HAP-1 (cell line): ENCODE results near the gene FOXE1.

Experiments used
- DNase-seq, 2 experiments: peaks; one replicate each; pipeline ENCODE4 v3.0.0-alpha.2; 2016 to 2020; ENCODE audit warnings: low spot score in 2 of 2
- H3K27me3 ChIP-seq: fragments of 250-450 bp; sonication (Bioruptor Pico); 2 replicates; pipeline ENCODE4 v1.5.1; 2020; ENCODE audit warnings: low read depth, mild to moderate bottlenecking, moderate library complexity
- H3K36me3 ChIP-seq: fragments of 250-450 bp; sonication (Bioruptor Pico); replicated peaks from 2 replicates; pipeline ENCODE4 v1.5.1; 2020; ENCODE audit warnings: mild to moderate bottlenecking
- H3K4me1 ChIP-seq: fragments of 250-450 bp; sonication (Bioruptor Pico); 2 replicates; pipeline ENCODE4 v1.5.1; 2020; ENCODE audit warnings: mild to moderate bottlenecking
- H3K4me3 ChIP-seq: fragments of 250-450 bp; sonication (Bioruptor Pico); 2 replicates; pipeline ENCODE4 v1.5.1; 2020; ENCODE audit warnings: mild to moderate bottlenecking, moderate library complexity
- H3K9me3 ChIP-seq: fragments of 250-450 bp; sonication (Bioruptor Pico); 2 replicates; pipeline ENCODE4 v1.5.1; 2020; ENCODE audit warnings: mild to moderate bottlenecking, moderate library complexity
- in situ Hi-C: fragments of 300-500 bp; cut with MboI; formaldehyde crosslinking; loops from 3 replicates; pipeline ENCODE4 v1.14.3; 2020; ENCODE audit warnings: low sequenced_read_pairs, inconsistent platforms, mixed read lengths

Gene FOXE1

GRCh38 chr9:97863314-97863713 is 10.3 kb downstream of the FOXE1 start:
- no peak for DNase-seq
- Histone ChIP-seq H3K9me3 (peaks cover 5% of the 10 kb centered on the region), H3K27me3 (no peaks in the 10 kb centered on the region), H3K4me3 (no peak overlapping the region), H3K4me1 (no peaks in the 10 kb centered on the region), H3K36me3 (no peaks in the 10 kb centered on the region; the same call in 1 of the 2 replicates)
- in situ Hi-C loops: no loop called here

GRCh38 chr9:97864396-97864795 is 11.4 kb downstream of the FOXE1 start:
- Histone ChIP-seq H3K36me3 (no peaks in the 10 kb centered on the region; the same call in 1 of the 2 replicates), H3K9me3 (peaks cover 5% of the 10 kb centered on the region), H3K4me3 (no peak overlapping the region), H3K27me3 (no peaks in the 10 kb centered on the region), H3K4me1 (no peaks in the 10 kb centered on the region)
- in situ Hi-C loops: no loop called here
- DNase-seq: no peak

GRCh38 chr9:97866300-97866699 is 13.3 kb downstream of the FOXE1 start:
- in situ Hi-C loops: no loop called here
- DNase-seq: no peak
- Histone ChIP-seq H3K9me3 (peaks cover 5% of the 10 kb centered on the region), H3K27me3 (no peaks in the 10 kb centered on the region), H3K4me1 (no peaks in the 10 kb centered on the region), H3K36me3 (no peaks in the 10 kb centered on the region; the same call in 1 of the 2 replicates), H3K4me3 (no peak overlapping the region)

- Histone ChIP-seq H3K9me3 (peaks cover 5% of the 10 kb centered on the region), H3K27me3 (no peaks in the 10 kb centered on the region), H3K36me3 (no peaks in the 10 kb centered on the region; the same call in 1 of the 2 replicates), H3K4me3 (no peak overlapping the region), H3K4me1 (no peaks in the 10 kb centered on the region)
- in situ Hi-C loops: no loop called here
- no peak for DNase-seq
These were observed 13.8 kb downstream of the FOXE1 start for GRCh38 chr9:97866848-97867247.

GRCh38 chr9:97868859-97869258 is 15.8 kb downstream of the FOXE1 start:
- DNase-seq: no peak
- in situ Hi-C loops: no loop called here
- H3K27me3 ChIP-seq: no peaks in the 10 kb centered on the region
- no peak overlapping the region for H3K4me3 ChIP-seq
- no peaks in the 10 kb centered on the region for H3K4me1 ChIP-seq
- H3K9me3 ChIP-seq: peaks cover 5% of the 10 kb centered on the region
- H3K36me3 ChIP-seq: no peaks in the 10 kb centered on the region; the same call in 1 of the 2 replicates

- no peaks in the 10 kb centered on the region for H3K36me3 ChIP-seq
- DNase-seq: no peak
- no peaks in the 10 kb centered on the region for H3K4me1 ChIP-seq
- no peak overlapping the region for H3K4me3 ChIP-seq
- in situ Hi-C loops: no loop called here
- peaks cover 3% of the 10 kb centered on the region; the same call in 1 of the 2 replicates for H3K27me3 ChIP-seq
- H3K9me3 ChIP-seq: no peaks in the 10 kb centered on the region
These were observed 20.4 kb downstream of the FOXE1 start for GRCh38 chr9:97873425-97873824.

GRCh38 chr9:97873882-97874281 is 20.9 kb downstream of the FOXE1 start:
- DNase-seq: no peak
- no peaks in the 10 kb centered on the region for H3K9me3 ChIP-seq
- in situ Hi-C loops: no loop called here
- no peaks in the 10 kb centered on the region for H3K36me3 ChIP-seq
- peaks cover 3% of the 10 kb centered on the region; the same call in 1 of the 2 replicates for H3K27me3 ChIP-seq
- H3K4me1 ChIP-seq: no peaks in the 10 kb centered on the region
- H3K4me3 ChIP-seq: no peak overlapping the region

GRCh38 chr9:97874624-97875023 is 21.6 kb downstream of the FOXE1 start:
- DNase-seq: no peak
- H3K27me3 ChIP-seq: peaks cover 3% of the 10 kb centered on the region; the same call in 1 of the 2 replicates
- no peak overlapping the region for H3K4me3 ChIP-seq
- H3K36me3 ChIP-seq: no peaks in the 10 kb centered on the region
- in situ Hi-C loops: no loop called here
- H3K4me1 ChIP-seq: no peaks in the 10 kb centered on the region
- H3K9me3 ChIP-seq: no peaks in the 10 kb centered on the region

GRCh38 chr9:97875111-97875510 is 22.1 kb downstream of the FOXE1 start:
- no peaks in the 10 kb centered on the region for H3K9me3 ChIP-seq
- peaks cover 3% of the 10 kb centered on the region; the same call in 1 of the 2 replicates for H3K27me3 ChIP-seq
- in situ Hi-C loops: no loop called here
- H3K4me3 ChIP-seq: no peak overlapping the region
- no peaks in the 10 kb centered on the region for H3K36me3 ChIP-seq
- no peak for DNase-seq
- H3K4me1 ChIP-seq: no peaks in the 10 kb centered on the region

GRCh38 chr9:97876061-97876460 is 23.0 kb downstream of the FOXE1 start:
- Histone ChIP-seq H3K4me3 (no peak overlapping the region), H3K4me1 (no peaks in the 10 kb centered on the region), H3K36me3 (no peaks in the 10 kb centered on the region), H3K9me3 (no peaks in the 10 kb centered on the region), H3K27me3 (peaks cover 6% of the 10 kb centered on the region; the same call in 1 of the 2 replicates)
- DNase-seq: no peak
- in situ Hi-C loops: no loop called here

GRCh38 chr9:97880336-97880735 is 27.3 kb downstream of the FOXE1 start:
- no peaks in the 10 kb centered on the region for H3K9me3 ChIP-seq
- in situ Hi-C loops: no loop called here
- H3K36me3 ChIP-seq: no peaks in the 10 kb centered on the region
- no peak for DNase-seq
- H3K4me3 ChIP-seq: no peak overlapping the region
- H3K4me1 ChIP-seq: no peaks in the 10 kb centered on the region
- H3K27me3 ChIP-seq: peaks cover 6% of the 10 kb centered on the region; the same call in 1 of the 2 replicates

- no peaks in the 10 kb centered on the region for H3K27me3 ChIP-seq
- in situ Hi-C loops: no loop called here
These were observed 37.2 kb downstream of the FOXE1 start for GRCh38 chr9:97889941-97890887.

GRCh38 chr9:97891736-97892135 is 38.7 kb downstream of the FOXE1 start:
- Histone ChIP-seq H3K4me3 (no peak overlapping the region), H3K36me3 (no peaks in the 10 kb centered on the region), H3K4me1 (no peaks in the 10 kb centered on the region), H3K9me3 (no peaks in the 10 kb centered on the region), H3K27me3 (no peaks in the 10 kb centered on the region)
- in situ Hi-C loops: no loop called here
- DNase-seq: no peak

More at GRCh38 chr9:97889941-97890887, 37.2 kb downstream of the FOXE1 start:
- H3K36me3 ChIP-seq: no peaks in the 10 kb centered on the region
- H3K4me3 ChIP-seq: no peak overlapping the region
- peak; percentile 29 to 77 for DNase-seq
- no peaks in the 10 kb centered on the region for H3K9me3 ChIP-seq
- no peaks in the 10 kb centered on the region for H3K4me1 ChIP-seq

- DNase-seq: no peak
- in situ Hi-C loops: no loop called here
- H3K9me3 ChIP-seq: no peaks in the 10 kb centered on the region
These were observed 39.4 kb downstream of the FOXE1 start for GRCh38 chr9:97892421-97892820.

More at GRCh38 chr9:97892421-97892820, 39.4 kb downstream of the FOXE1 start:
- no peak overlapping the region for H3K4me3 ChIP-seq
- H3K36me3 ChIP-seq: no peaks in the 10 kb centered on the region
- H3K4me1 ChIP-seq: no peaks in the 10 kb centered on the region
- no peaks in the 10 kb centered on the region for H3K27me3 ChIP-seq
